Activated CD4-positive, alpha-beta T cell treated with anti-CD3 and anti-CD28 coated beads, Interleukin-2, amount 10 ng/mL, durations not matched to agents 7 days and 5 days (primary cell): Measurements from ENCODE around the gene COMP. TPM values are rescaled to one million over a fixed set of nuclear protein-coding genes. Genes with fewer than 3 reads are reported as not detected.

Experiments
- CTCF ChIA-PET: fragments of 350-600 bp; sonication (Branson Sonifier 250); formaldehyde crosslinking; loops from one replicate; lab custom pipeline; 2021; ENCODE audit warnings: antibody characterized with exemption; lab: Charles Lee
- POLR2A ChIA-PET: fragments of 350-600 bp; sonication (Branson Sonifier 250); formaldehyde crosslinking; loops from one replicate; lab custom pipeline; 2021; ENCODE audit warnings: antibody characterized with exemption; lab: Charles Lee
- DNase-seq: peaks from one replicate; pipeline ENCODE4 v3.0.0-alpha.2; 2020
- H3K27ac Mint-ChIP-seq: one replicate; pipeline ENCODE4 v1.8.0; 2021; ENCODE audit warnings: mild to moderate bottlenecking, moderate library complexity, mixed read lengths
- H3K27me3 Mint-ChIP-seq: one replicate; pipeline ENCODE4 v1.8.0; 2021; ENCODE audit warnings: mixed read lengths
- H3K36me3 Mint-ChIP-seq: one replicate; pipeline ENCODE4 v1.8.0; 2021; ENCODE audit warnings: low read depth, mixed read lengths
- H3K4me1 Mint-ChIP-seq: one replicate; pipeline ENCODE4 v1.8.0; 2021; ENCODE audit warnings: mixed read lengths
- H3K4me3 Mint-ChIP-seq: one replicate; pipeline ENCODE4 v1.8.0; 2021; ENCODE audit warnings: mild to moderate bottlenecking, moderate library complexity, mixed read lengths
- H3K9me3 Mint-ChIP-seq: one replicate; pipeline ENCODE4 v1.8.0; 2021; ENCODE audit warnings: mixed read lengths
- total RNA-seq, 2 experiments: library from RNA; stranded (reverse); gene quantifications; one replicate each; pipeline ENCODE4 v1.2.3, GENCODE V29; 2021

The COMP gene
- total RNA-seq: not detected

- CTCF ChIA-PET: no interaction called here
- Mint-ChIP-seq H3K36me3 (peaks cover 3% of the 10 kb centered on the region), H3K4me3 (peak within 1 kb of the TSS; percentile 28), H3K27me3 (peaks cover 78% of the 10 kb centered on the region), H3K4me1 (peaks cover 22% of the 10 kb centered on the region), H3K27ac (peak within 1 kb of the TSS; percentile 47), H3K9me3 (no peaks in the 10 kb centered on the region)
- DNase-seq: no peak
- POLR2A ChIA-PET: no interaction called here
These were observed at the start of gene COMP for GRCh38 chr19:18790566-18791314. COMP (minus strand) TSS chr19:18791305; CDS start chr19:18791269, 36 bp downstream.

GRCh38 chr19:18840288-18841267 is 49.5 kb upstream of the COMP start:
- Mint-ChIP-seq H3K36me3 (peaks cover 26% of the 10 kb centered on the region), H3K4me1 (peaks cover 67% of the 10 kb centered on the region), H3K27ac (peak overlapping the region; percentile 50), H3K27me3 (no peaks in the 10 kb centered on the region), H3K9me3 (no peaks in the 10 kb centered on the region), H3K4me3 (no peak overlapping the region)
- POLR2A ChIA-PET: interaction anchor here (0.6 kb wide), 1 partner anchor 140 kb away, joined by 6 read pairs; no protein-coding TSS in a partner anchor
- DNase-seq: no peak
- CTCF ChIA-PET: interaction anchor here (0.5 to 2.1 kb wide), 6 partner anchors 8 to 452 kb away, joined by 3 to 7 read pairs (median 4); partner anchors contain the start of gene UPF1

DNA sequence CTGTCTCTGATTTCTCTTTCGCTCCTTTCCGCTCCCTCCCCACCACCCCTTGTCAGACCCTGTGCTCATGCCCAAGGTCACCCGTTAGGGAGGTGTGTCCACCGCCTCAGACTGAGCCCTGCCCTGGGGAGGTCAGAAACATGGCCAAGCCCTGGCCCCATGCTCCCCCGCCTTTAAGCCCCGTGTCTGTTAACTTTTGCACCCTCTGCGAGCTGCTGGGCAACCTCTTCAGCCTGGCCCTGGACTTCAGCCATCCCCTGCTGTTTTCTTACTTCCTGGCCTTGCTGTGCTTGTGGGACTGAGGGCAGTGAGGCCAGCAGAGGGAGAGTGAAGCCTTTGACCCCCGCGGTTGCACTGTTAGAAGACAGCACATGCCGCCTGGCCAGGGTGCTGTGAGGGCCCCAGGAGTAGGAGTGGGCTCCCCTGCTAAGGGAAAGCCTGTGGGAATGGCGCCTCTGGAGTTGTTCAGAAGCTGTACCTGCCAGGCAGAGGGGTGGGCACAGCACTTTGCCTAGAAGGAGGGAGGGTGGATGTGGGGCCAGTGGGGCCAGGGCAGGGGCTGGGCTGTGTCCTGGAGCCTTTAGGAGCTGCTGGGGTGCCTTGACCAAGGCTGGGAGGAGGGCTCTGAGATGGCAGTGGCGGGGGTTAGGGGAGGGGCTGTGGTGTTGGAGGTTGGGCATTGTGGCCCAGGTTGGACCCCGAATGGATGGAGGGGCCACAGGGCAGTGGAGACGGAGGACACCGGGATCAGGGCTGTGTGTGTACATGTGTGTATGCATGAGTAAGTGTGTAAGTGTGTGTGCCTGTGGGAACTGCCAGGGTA is 48.6 kb upstream of the COMP start:
- Mint-ChIP-seq H3K4me1 (peaks cover 65% of the 10 kb centered on the region), H3K4me3 (no peak overlapping the region), H3K36me3 (peaks cover 31% of the 10 kb centered on the region), H3K27me3 (no peaks in the 10 kb centered on the region), H3K9me3 (no peaks in the 10 kb centered on the region), H3K27ac (peak overlapping the region; percentile 50)
- CTCF ChIA-PET: interaction anchor here (0.7 to 1.4 kb wide), 4 partner anchors 7 to 451 kb away, joined by 3 to 4 read pairs (median 3); no protein-coding TSS in a partner anchor
- no peak for DNase-seq
- POLR2A ChIA-PET: no interaction called here

DNA sequence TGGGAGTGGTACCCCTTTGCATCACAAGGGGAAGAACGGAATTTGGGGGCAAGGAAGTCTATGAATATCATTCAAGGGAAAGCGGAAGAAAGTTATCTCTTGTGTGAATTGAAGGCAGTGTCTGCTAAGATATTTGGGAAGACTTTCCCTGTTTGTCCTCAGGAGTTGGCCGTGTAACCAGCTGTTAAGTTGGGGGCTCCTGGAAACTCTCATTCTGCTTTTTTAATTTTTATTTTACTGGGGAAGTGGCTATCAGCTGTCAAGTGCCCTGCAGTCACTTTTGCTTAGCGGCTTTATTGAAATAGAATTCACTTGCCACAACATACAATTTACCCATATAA is 43.5 kb upstream of the COMP start:
- Mint-ChIP-seq H3K9me3 (no peaks in the 10 kb centered on the region), H3K36me3 (peaks cover 48% of the 10 kb centered on the region), H3K4me3 (peak overlapping the region; percentile 96), H3K27me3 (no peaks in the 10 kb centered on the region), H3K27ac (no peak overlapping the region), H3K4me1 (peaks cover 47% of the 10 kb centered on the region)
- ChIA-PET POLR2A (no interaction called here), CTCF (interaction anchor here (0.9 to 1.4 kb wide), 2 partner anchors 13 to 246 kb away, joined by 3 to 4 read pairs; no protein-coding TSS in a partner anchor)
- no peak for DNase-seq

GRCh38 chr19:18833849-18834643 is 42.9 kb upstream of the COMP start:
- H3K9me3 Mint-ChIP-seq: no peaks in the 10 kb centered on the region
- H3K27ac Mint-ChIP-seq: no peak overlapping the region
- peak overlapping the region; percentile 96 for H3K4me3 Mint-ChIP-seq
- H3K27me3 Mint-ChIP-seq: peaks cover under 1% of the 10 kb centered on the region
- DNase-seq: no peak
- H3K36me3 Mint-ChIP-seq: peaks cover 45% of the 10 kb centered on the region
- CTCF ChIA-PET: interaction anchor here (0.6 to 1.4 kb wide), 3 partner anchors 13 to 245 kb away, joined by 3 to 4 read pairs (median 3); no protein-coding TSS in a partner anchor
- peaks cover 47% of the 10 kb centered on the region for H3K4me1 Mint-ChIP-seq
- POLR2A ChIA-PET: interaction anchor here (0.6 kb wide), 1 partner anchor 511 kb away, joined by 3 read pairs; the partner anchor contains the start of gene LSM4

DNA sequence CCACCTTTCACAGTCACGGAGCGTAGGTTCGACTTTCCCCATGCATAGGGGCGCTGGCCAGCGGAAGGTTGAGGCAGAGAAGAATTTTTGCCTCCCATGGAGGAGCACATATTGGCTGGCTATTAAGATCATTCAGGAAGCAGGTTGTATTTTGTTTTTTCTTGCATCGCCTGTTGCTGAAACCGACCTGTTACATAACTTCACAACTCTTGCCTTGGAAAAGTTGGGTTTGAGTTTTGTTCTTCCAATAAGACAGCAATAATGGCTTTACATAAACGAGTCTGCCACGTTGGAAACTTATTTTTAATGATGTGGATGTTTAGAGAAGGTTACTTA is 42.0 kb upstream of the COMP start:
- ChIA-PET POLR2A (interaction anchor here (0.5 kb wide), 1 partner anchor 393 kb away, joined by 4 read pairs; no protein-coding TSS in a partner anchor), CTCF (interaction anchor here (1.3 to 2.2 kb wide), 3 partner anchors 9 to 262 kb away, joined by 5 to 7 read pairs (median 6); partner anchors contain the start of genes REX1BD and UBA52)
- Mint-ChIP-seq H3K9me3 (no peaks in the 10 kb centered on the region), H3K27ac (peak overlapping the region; percentile 92), H3K4me1 (peaks cover 43% of the 10 kb centered on the region), H3K36me3 (peaks cover 41% of the 10 kb centered on the region), H3K27me3 (peaks cover 6% of the 10 kb centered on the region), H3K4me3 (peak overlapping the region; percentile 96)
- DNase-seq: no peak

- ChIA-PET CTCF (interaction anchor here (1.0 to 2.2 kb wide), 7 partner anchors 9 to 261 kb away, joined by 4 to 8 read pairs (median 6); partner anchors contain the start of genes REX1BD and UBA52), POLR2A (interaction anchor here (0.5 kb wide), 1 partner anchor 392 kb away, joined by 4 read pairs; no protein-coding TSS in a partner anchor)
- Mint-ChIP-seq H3K36me3 (peaks cover 37% of the 10 kb centered on the region), H3K27me3 (peaks cover 11% of the 10 kb centered on the region), H3K9me3 (peaks cover 2% of the 10 kb centered on the region), H3K27ac (peak overlapping the region; percentile 92), H3K4me3 (peak overlapping the region; percentile 96), H3K4me1 (peaks cover 37% of the 10 kb centered on the region)
- peak; percentile 20 for DNase-seq
These were observed 41.4 kb upstream of the COMP start for GRCh38 chr19:18832306-18833140.

- POLR2A ChIA-PET: no interaction called here
- CTCF ChIA-PET: interaction anchor here (1.0 to 2.2 kb wide), 9 partner anchors 8 to 412 kb away, joined by 4 to 8 read pairs (median 5); partner anchors contain the start of genes REX1BD, SSBP4 and UBA52
- Mint-ChIP-seq H3K4me3 (peak within 1 kb of the TSS; percentile 96), H3K36me3 (peaks cover 32% of the 10 kb centered on the region), H3K9me3 (peaks cover 2% of the 10 kb centered on the region), H3K27ac (peak within 1 kb of the TSS; percentile 92), H3K27me3 (peaks cover 13% of the 10 kb centered on the region), H3K4me1 (peaks cover 32% of the 10 kb centered on the region)
- DNase-seq: peak; percentile 97
These were observed 40.6 kb upstream of the COMP start, which contains the start of gene UPF1 for GRCh38 chr19:18831524-18832305. UPF1 (plus strand) TSS chr19:18831959; CDS start chr19:18832210, 251 bp downstream.

GRCh38 chr19:18830488-18830887 is 39.4 kb upstream of the COMP start:
- no peak overlapping the region for H3K27ac Mint-ChIP-seq
- CTCF ChIA-PET: interaction anchor here (0.6 to 1.9 kb wide), 2 partner anchors 411 to 1100 kb away, joined by 3 to 4 read pairs; partner anchors contain the start of gene SSBP4
- H3K4me3 Mint-ChIP-seq: peak overlapping the region; percentile 43
- peaks cover 18% of the 10 kb centered on the region for H3K27me3 Mint-ChIP-seq
- DNase-seq: no peak
- H3K4me1 Mint-ChIP-seq: peaks cover 22% of the 10 kb centered on the region
- peaks cover 23% of the 10 kb centered on the region for H3K36me3 Mint-ChIP-seq
- POLR2A ChIA-PET: no interaction called here
- peaks cover 5% of the 10 kb centered on the region for H3K9me3 Mint-ChIP-seq

- Mint-ChIP-seq H3K9me3 (peaks cover 5% of the 10 kb centered on the region), H3K36me3 (peaks cover 8% of the 10 kb centered on the region), H3K4me1 (peaks cover 7% of the 10 kb centered on the region), H3K27me3 (peaks cover 21% of the 10 kb centered on the region), H3K27ac (no peak overlapping the region), H3K4me3 (no peak overlapping the region)
- ChIA-PET CTCF (interaction anchor here (0.8 to 1.3 kb wide), 3 partner anchors 10 to 18 kb away, joined by 3 read pairs; no protein-coding TSS in a partner anchor), POLR2A (interaction anchor here (0.6 kb wide), 1 partner anchor 102 kb away, joined by 5 read pairs; no protein-coding TSS in a partner anchor)
- DNase-seq: no peak
These were observed 37.7 kb upstream of the COMP start for GRCh38 chr19:18828786-18829185.
